GM21515 (cell line): ENCODE measurements around the gene TLCD3B.

Source experiments
- ATAC-seq: cut with Tn5 transposase; IDR thresholded peaks from one replicate; pipeline ENCODE4 v1.9.1; 2021; ENCODE audit not compliant: unreplicated experiment

TLCD3B gene

GRCh38 chr16:29975134-29975538, 55.9 kb downstream of the TLCD3B start:
- no peak for ATAC-seq
